Gastroesophageal sphincter (tissue), 4 donors: ENCODE results near the gene RDH16. TPM values are rescaled to one million over a fixed set of nuclear protein-coding genes. Genes with fewer than 3 reads are reported as not detected.

Source experiments
- ATAC-seq: fragments of 150-250 bp; one replicate; pipeline ENCODE4 v1.9.1; 2016; ENCODE audit warnings: mild to moderate bottlenecking, moderate library complexity
- H3K27ac ChIP-seq, 4 donors: fragments of 200-600 bp; sonication (generic) in 3 of 4; 1 replicate in 3 of 4; 2 replicates in 1 of 4; pipeline ENCODE4 v1.5.1; 2016 to 2019
- H3K27me3 ChIP-seq: fragments of 200-600 bp; sonication (generic); one replicate; pipeline ENCODE4 v1.5.1; 2019
- H3K36me3 ChIP-seq, 2 donors: fragments of 200-600 bp; sonication (generic); one replicate each; pipeline ENCODE4 v1.5.1; 2019; ENCODE audit warnings: control low read depth in 1 of 2
- H3K4me1 ChIP-seq, 3 donors: fragments of 200-600 bp; sonication (generic); 1 replicate in 2 of 3; 2 replicates in 1 of 3; pipeline ENCODE4 v1.5.1; 2016 to 2019; ENCODE audit warnings: control low read depth in 2 of 3
- H3K4me3 ChIP-seq, 2 donors: fragments of 200-600 bp; sonication (generic); one replicate each; pipeline ENCODE4 v1.5.1; 2019; ENCODE audit warnings: mild to moderate bottlenecking in 1 of 2, moderate library complexity in 1 of 2
- H3K9me3 ChIP-seq, 3 donors: fragments of 200-600 bp; sonication (generic); one replicate each; pipeline ENCODE4 v1.5.1; 2017 to 2019; ENCODE audit warnings: control low read depth in 2 of 3
- CTCF ChIP-seq, 4 experiments: fragments of 200-600 bp in 2 of 4; fragments of 450-650 bp in 2 of 4; sonication (generic) in 1 of 4; IDR thresholded peaks; one replicate each; pipeline ENCODE4 v1.5.1; 2017 to 2019; ENCODE audit warnings: antibody characterized with exemption in 4 of 4, mild to moderate bottlenecking in 2 of 4, moderate library complexity in 2 of 4
- EP300 ChIP-seq: sonication (generic); formaldehyde crosslinking; IDR thresholded peaks from one replicate; pipeline ENCODE4 v1.6.1; 2017; ENCODE audit warnings: antibody characterized with exemption, mild to moderate bottlenecking
- POLR2A ChIP-seq, 2 donors: fragments of 450-650 bp; IDR thresholded peaks; one replicate each; pipeline ENCODE4 v1.6.1; 2017; ENCODE audit warnings: antibody characterized with exemption in 2 of 2, mild to moderate bottlenecking in 2 of 2, moderate library complexity in 1 of 2
- POLR2AphosphoS5 ChIP-seq: sonication (generic); formaldehyde crosslinking; IDR thresholded peaks from one replicate; pipeline ENCODE4 v1.6.1; 2017; ENCODE audit warnings: antibody characterized with exemption
- WGBS, 2 donors: methylation state at CpG; one replicate each; pipeline ENCODE4 v1.1.5; 2018; ENCODE audit warnings: low coverage in 1 of 2; 5-methylcytosine and 5-hydroxymethylcytosine counted together
- total RNA-seq, 4 donors: library from RNA; depleted of rRNA; stranded (reverse); fragments of >200 nt; gene quantifications; one replicate each; pipeline ENCODE4 v1.1.0, GENCODE V29; 2016

Gene RDH16
- total RNA-seq, 4 donors from 2014 or later, result 0.22 to 0.81 (median 0.27) TPM; not detected in 1

- Histone ChIP-seq H3K27me3 (no peaks in the 10 kb centered on the region), H3K4me1 (no peaks in the 10 kb centered on the region), H3K9me3 (no peaks in the 10 kb centered on the region), H3K36me3 (no peaks in the 10 kb centered on the region), H3K27ac (no peak overlapping the region), H3K4me3 (no peak overlapping the region)
- ATAC-seq, result no peak
- TF ChIP-seq EP300 (no peak), POLR2A (IDR thresholded peaks at IDR 0.05) (no peak), POLR2AphosphoS5 (no peak), CTCF (IDR thresholded peaks at IDR 0.05) (no peak)
- 86 to 88% methylated on average over 1 to 2 of the region's 2 CpGs for WGBS, 2 donors
These were observed 25.9 kb downstream of the RDH16 start for GRCh38 chr12:56931474-56931978.

- H3K27ac ChIP-seq, result no peak overlapping the region
- TF ChIP-seq CTCF (IDR thresholded peaks at IDR 0.05), result no peak
- TF ChIP-seq EP300, result no peak
- no peak for TF ChIP-seq POLR2A (IDR thresholded peaks at IDR 0.05)
- TF ChIP-seq POLR2AphosphoS5, result no peak
- no peak for ATAC-seq
- WGBS, 2 donors, result 86 to 93% methylated on average over 1 to 2 of the region's 8 CpGs
- H3K36me3 ChIP-seq, result no peaks in the 10 kb centered on the region
- no peak overlapping the region for H3K4me3 ChIP-seq
- H3K27me3 ChIP-seq, result no peaks in the 10 kb centered on the region
- H3K4me1 ChIP-seq, result no peaks in the 10 kb centered on the region
- H3K9me3 ChIP-seq, result no peaks in the 10 kb centered on the region
These were observed 27.2 kb downstream of the RDH16 start for GRCh38 chr12:56930241-56930640.

- TF ChIP-seq POLR2A (IDR thresholded peaks at IDR 0.05), result no peak
- TF ChIP-seq EP300, result no peak
- TF ChIP-seq POLR2AphosphoS5, result no peak
- TF ChIP-seq CTCF (IDR thresholded peaks at IDR 0.05), result no peak
- ATAC-seq, result no peak
- no peaks in the 10 kb centered on the region for H3K4me1 ChIP-seq
- no peaks in the 10 kb centered on the region for H3K9me3 ChIP-seq
- WGBS, 2 donors, result 83 to 93% methylated on average over 2 of the region's 4 CpGs
- no peak overlapping the region for H3K27ac ChIP-seq
- no peak overlapping the region for H3K4me3 ChIP-seq
- H3K27me3 ChIP-seq, result no peaks in the 10 kb centered on the region
- no peaks in the 10 kb centered on the region for H3K36me3 ChIP-seq
These were observed 27.6 kb downstream of the RDH16 start for GRCh38 chr12:56929780-56930179.

- ATAC-seq, result no peak
- no peak overlapping the region for H3K27ac ChIP-seq
- H3K4me1 ChIP-seq, result no peaks in the 10 kb centered on the region
- no peak overlapping the region for H3K4me3 ChIP-seq
- no peak for TF ChIP-seq CTCF (IDR thresholded peaks at IDR 0.05)
- 42 to 46% methylated on average over 2 of the region's 3 CpGs for WGBS, 2 donors
- H3K36me3 ChIP-seq, result no peaks in the 10 kb centered on the region
- no peaks in the 10 kb centered on the region for H3K9me3 ChIP-seq
- no peaks in the 10 kb centered on the region for H3K27me3 ChIP-seq
These were observed 29.1 kb downstream of the RDH16 start for GRCh38 chr12:56928262-56928661.

GRCh38 chr12:56927281-56927680 is 30.1 kb downstream of the RDH16 start:
- WGBS, 2 donors, result 77% methylated on average over 3 of the region's 4 CpGs; no CpG with 5 or more reads in 1 of the 2 donors
- Histone ChIP-seq H3K27ac (no peak overlapping the region), H3K4me3 (no peak overlapping the region), H3K9me3 (no peaks in the 10 kb centered on the region), H3K4me1 (no peaks in the 10 kb centered on the region), H3K27me3 (no peaks in the 10 kb centered on the region), H3K36me3 (no peaks in the 10 kb centered on the region)
- no peak for TF ChIP-seq POLR2A (IDR thresholded peaks at IDR 0.05)
- no peak for TF ChIP-seq POLR2AphosphoS5
- no peak for TF ChIP-seq EP300
- no peak for TF ChIP-seq CTCF (IDR thresholded peaks at IDR 0.05)
- ATAC-seq, result no peak
